Common myeloid progenitor, CD34-positive (primary cell): ENCODE data around the gene PIGA.
A peak's percentile ranks its signal among the peaks of the same experiment; 100 is the strongest.
"Not testable (repeated sequence)": the region's sequence is repeated elsewhere in the genome, so short reads cannot be mapped to it uniquely, and the experiment has no call there.

Experiments used
- CTCF ChIA-PET: fragments of 350-600 bp; sonication (Branson Sonifier 250); formaldehyde crosslinking; loops from one replicate; lab custom pipeline; 2021; ENCODE audit warnings: antibody characterized with exemption; lab: Charles Lee
- POLR2A ChIA-PET: fragments of 350-600 bp; sonication (Branson Sonifier 250); formaldehyde crosslinking; loops from one replicate; lab custom pipeline; 2021; ENCODE audit warnings: antibody characterized with exemption; lab: Charles Lee
- DNase-seq, 3 donors: peaks; one replicate each; pipeline versions ENCODE4 v3.0.0 to v3.0.0-alpha.2; 2013
- H3K27ac ChIP-seq, 2 experiments: 1 replicate in 1 of 2; 2 replicates in 1 of 2; pipeline ENCODE4 v1.7.0; 2013; ENCODE audit warnings: inconsistent platforms in 2 of 2, low read length in 2 of 2, mild to moderate bottlenecking in 2 of 2, low read depth in 1 of 2, moderate library complexity in 1 of 2; ENCODE audit not compliant: severe bottlenecking in 2 of 2, insufficient read depth in 1 of 2, poor library complexity in 1 of 2
- H3K27me3 ChIP-seq, 5 experiments: replicated peaks in 2 of 5; 1 replicate in 3 of 5; 2 replicates in 2 of 5; pipeline versions ENCODE4 v1.6.1 to v1.7.0; 2013; ENCODE audit warnings: low read length in 4 of 5, mild to moderate bottlenecking in 2 of 5, moderate library complexity in 2 of 5, inconsistent platforms in 1 of 5; ENCODE audit not compliant: insufficient read depth in 5 of 5, control insufficient read depth in 4 of 5
- H3K36me3 ChIP-seq, 4 experiments: 1 replicate in 2 of 4; 2 replicates in 2 of 4; pipeline versions ENCODE4 v1.6.1 to v1.7.0; 2013; ENCODE audit warnings: low read length in 3 of 4, control low read depth in 1 of 4, mild to moderate bottlenecking in 1 of 4; ENCODE audit not compliant: control insufficient read depth in 4 of 4, insufficient read depth in 4 of 4
- H3K4me1 ChIP-seq, 4 experiments: 1 replicate in 3 of 4; 2 replicates in 1 of 4; pipeline versions ENCODE4 v1.6.1 to v1.7.1; 2013; ENCODE audit warnings: low read length in 3 of 4, mild to moderate bottlenecking in 3 of 4, control low read depth in 1 of 4, inconsistent platforms in 1 of 4, moderate library complexity in 1 of 4; ENCODE audit not compliant: control insufficient read depth in 4 of 4, insufficient read depth in 4 of 4; ENCODE audit errors: control extremely low read depth in 1 of 4
- H3K4me3 ChIP-seq, 7 experiments: 1 replicate in 4 of 7; 2 replicates in 3 of 7; pipeline versions ENCODE4 v1.5.1 to v1.7.0; 2013; ENCODE audit warnings: mild to moderate bottlenecking in 7 of 7, low read length in 6 of 7, moderate library complexity in 6 of 7, inconsistent platforms in 2 of 7, low read depth in 2 of 7, control low read depth in 1 of 7; ENCODE audit not compliant: insufficient read depth in 4 of 7, control insufficient read depth in 1 of 7; ENCODE audit errors: extremely low read depth in 1 of 7
- H3K9me3 ChIP-seq, 5 experiments: 1 replicate in 4 of 5; 2 replicates in 1 of 5; pipeline versions ENCODE4 v1.6.1 to v1.7.1; 2013; ENCODE audit warnings: low read length in 4 of 5, mild to moderate bottlenecking in 2 of 5, inconsistent platforms in 1 of 5, low read depth in 1 of 5, moderate library complexity in 1 of 5; ENCODE audit not compliant: control insufficient read depth in 4 of 5, insufficient read depth in 2 of 5; ENCODE audit errors: control extremely low read depth in 1 of 5
- WGBS: methylation state at CpG from one replicate; pipeline ENCODE4 v1.1.5; 2013; ENCODE audit not compliant: insufficient coverage; 5-methylcytosine and 5-hydroxymethylcytosine counted together

The PIGA gene

GRCh38 chrX:15310117-15310516, 25.2 kb downstream of the PIGA start:
- ChIA-PET POLR2A (no interaction called here), CTCF (no interaction called here)
- no peaks in the 10 kb centered on the region for H3K4me1 ChIP-seq
- no peak overlapping the region for H3K4me3 ChIP-seq
- DNase-seq, result peak in 1 of 3 donors; percentile 20
- WGBS, result no CpG with 5 or more reads among the region's 3 CpGs
- peaks cover 0 to 14% (median 0%) of the 10 kb centered on the region in 5 experiments for H3K27me3 ChIP-seq
- H3K36me3 ChIP-seq, result no peaks in the 10 kb centered on the region
- peaks cover 0 to 2% (median 0%) of the 10 kb centered on the region in 5 experiments for H3K9me3 ChIP-seq
- H3K27ac ChIP-seq, result no peak overlapping the region

- H3K27ac ChIP-seq, DNase-seq, CTCF ChIA-PET, H3K4me1 ChIP-seq, H3K4me3 ChIP-seq, H3K36me3 ChIP-seq, POLR2A ChIA-PET, H3K9me3 ChIP-seq: not testable (repeated sequence)
- peaks cover 0 to 16% (median 0%) of the 10 kb centered on the region in 5 experiments for H3K27me3 ChIP-seq
- WGBS, result no CpG with 5 or more reads among the region's 3 CpGs
These were observed 29.4 kb downstream of the PIGA start for GRCh38 chrX:15305899-15306298.

DNA sequence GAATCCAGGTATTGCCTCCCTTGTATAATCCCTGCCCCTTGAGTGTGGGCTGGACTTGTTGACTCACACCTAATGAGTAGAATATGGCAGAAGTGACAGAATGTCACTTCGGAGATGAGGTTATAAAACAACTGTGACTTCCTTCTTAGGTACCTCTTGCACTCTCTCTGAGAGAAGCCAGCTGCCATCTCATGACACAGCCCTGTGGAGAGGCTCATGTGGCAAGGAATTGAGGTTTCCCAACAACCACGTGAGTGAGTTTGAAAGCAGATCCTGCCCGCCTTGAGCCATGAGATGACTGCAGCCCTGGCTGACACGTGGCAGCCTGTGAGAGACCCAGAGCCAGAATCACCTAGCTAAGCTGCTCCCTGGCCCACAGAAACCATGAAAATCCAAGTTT, 33.4 kb downstream of the PIGA start:
- WGBS, result 20% methylated on average over 3 of the region's 4 CpGs
- DNase-seq, result peak; percentile 22 to 81 (median 76)
- peaks cover 0 to 16% (median 14%) of the 10 kb centered on the region in 4 experiments for H3K4me1 ChIP-seq
- no peaks in the 10 kb centered on the region for H3K9me3 ChIP-seq
- H3K36me3 ChIP-seq, result no peaks in the 10 kb centered on the region
- H3K27ac ChIP-seq, result no peak overlapping the region
- no peak overlapping the region for H3K4me3 ChIP-seq
- ChIA-PET CTCF (interaction anchor here (0.7 to 1.5 kb wide), 6 partner anchors 10 to 167 kb away, joined by 3 to 5 read pairs (median 4); no protein-coding TSS in a partner anchor), POLR2A (no interaction called here)
- H3K27me3 ChIP-seq, result peaks cover 0 to 8% (median 0%) of the 10 kb centered on the region in 5 experiments

- peak; percentile 12 to 49 (median 32) for DNase-seq
- ChIA-PET CTCF (interaction anchor here (1.0 to 3.1 kb wide), 9 partner anchors 9 to 265 kb away, joined by 3 to 14 read pairs (median 4); no protein-coding TSS in a partner anchor), POLR2A (no interaction called here)
- Histone ChIP-seq H3K27me3 (peaks cover 0 to 8% (median 0%) of the 10 kb centered on the region in 5 experiments), H3K36me3 (no peaks in the 10 kb centered on the region), H3K9me3 (no peaks in the 10 kb centered on the region), H3K4me1 (peaks cover 0 to 16% (median 14%) of the 10 kb centered on the region in 4 experiments), H3K27ac (no peak overlapping the region), H3K4me3 (no peak overlapping the region)
- 13% methylated on average over 1 of the region's 4 CpGs for WGBS
These were observed 35.1 kb downstream of the PIGA start for GRCh38 chrX:15299941-15300851.

- POLR2A ChIA-PET, result no interaction called here
- Histone ChIP-seq H3K27ac (peak overlapping the region in 1 of 2 experiments; percentile 30), H3K4me1 (peaks cover 0 to 16% (median 14%) of the 10 kb centered on the region in 4 experiments), H3K36me3 (no peaks in the 10 kb centered on the region), H3K9me3 (no peaks in the 10 kb centered on the region), H3K4me3 (peak overlapping the region in 3 of 7 experiments; percentile 9 to 17 (median 17)), H3K27me3 (peaks cover 0 to 8% (median 0%) of the 10 kb centered on the region in 5 experiments)
- no peak for DNase-seq
- CTCF ChIA-PET, result interaction anchor here (1.2 to 3.1 kb wide), 2 partner anchors 169 to 173 kb away, joined by 3 to 14 read pairs; no protein-coding TSS in a partner anchor
- 100% methylated on average over 2 of the region's 3 CpGs for WGBS
These were observed 36.5 kb downstream of the PIGA start for GRCh38 chrX:15298780-15299179.

- WGBS, result 33% methylated on average over 2 of the region's 2 CpGs
- DNase-seq, result peak; percentile 1 to 15 (median 7)
- Histone ChIP-seq H3K4me1 (peaks cover 0 to 16% (median 14%) of the 10 kb centered on the region in 4 experiments), H3K36me3 (no peaks in the 10 kb centered on the region), H3K9me3 (no peaks in the 10 kb centered on the region), H3K4me3 (peak overlapping the region in 2 of 7 experiments; percentile 9 to 17), H3K27me3 (peaks cover 0 to 8% (median 0%) of the 10 kb centered on the region in 5 experiments), H3K27ac (peak overlapping the region in 1 of 2 experiments; percentile 30)
- ChIA-PET CTCF (interaction anchor here (0.9 to 3.1 kb wide), 3 partner anchors 48 to 173 kb away, joined by 3 to 14 read pairs (median 3); no protein-coding TSS in a partner anchor), POLR2A (no interaction called here)
These were observed 37.1 kb downstream of the PIGA start for GRCh38 chrX:15298201-15298600.
